ENCODE results near the gene CENPP. TPM values are rescaled to one million over a fixed set of nuclear protein-coding genes. Genes with fewer than 3 reads are reported as not detected.

CENPP gene
- total RNA-seq, 1 donor from 2014 or later, result 1.9 TPM

- Mint-ChIP-seq H3K36me3 (ENCODE audit: low read depth, unreplicated experiment) (peaks cover 26% of the 10 kb centered on the region), H3K4me3 (ENCODE audit: unreplicated experiment) (no peak overlapping the region), H3K27me3 (ENCODE audit: low read depth, unreplicated experiment) (no peaks in the 10 kb centered on the region), H3K9me3 (ENCODE audit: unreplicated experiment) (no peaks in the 10 kb centered on the region), H3K4me1 (ENCODE audit: low read depth, unreplicated experiment) (peaks cover 2% of the 10 kb centered on the region), H3K27ac (ENCODE audit: unreplicated experiment) (no peak overlapping the region)
- Histone ChIP-seq H3K27me3 (ENCODE audit: insufficient read depth, low read length) (no peaks in the 10 kb centered on the region), H3K9ac (ENCODE audit: low read length) (no peak overlapping the region), H3K4me1 (ENCODE audit: insufficient read depth, low read length) (no peaks in the 10 kb centered on the region), H2AFZ (ENCODE audit: low read depth, low read length) (no peak overlapping the region), H3K27ac (ENCODE audit: low read depth, low read length) (no peak overlapping the region), H3K9me3 (ENCODE audit: insufficient read depth, low read depth, low read length) (no peaks in the 10 kb centered on the region), H3K4me3 (ENCODE audit: insufficient read depth, low read depth, low read length) (no peak overlapping the region), H3K36me3 (ENCODE audit: insufficient read depth, low read length) (peaks cover 37% of the 10 kb centered on the region), H3K79me2 (ENCODE audit: insufficient read depth, low read length) (peaks cover 3% of the 10 kb centered on the region), H3K4me2 (ENCODE audit: low read length) (no peak overlapping the region), H4K20me1 (ENCODE audit: insufficient read depth, low read length) (peaks cover 32% of the 10 kb centered on the region)
- no peak for FAIRE-seq
- DNase-seq (ENCODE audit: low read depth), result no peak
- TF ChIP-seq EZH2 (IDR thresholded peaks at IDR 0.05; ENCODE audit: insufficient read depth, low read length) (no peak), CTCF (IDR thresholded peaks at IDR 0.05; ENCODE audit: insufficient read depth, low read depth, low read length) (no peak)
Measured at GRCh38 chr9:92637326-92637725, 311.6 kb downstream of the CENPP start.

- Histone ChIP-seq H3K4me1 (ENCODE audit: insufficient read depth, low read length) (no peaks in the 10 kb centered on the region), H3K36me3 (ENCODE audit: insufficient read depth, low read length) (peaks cover 38% of the 10 kb centered on the region), H3K9ac (ENCODE audit: low read length) (no peak overlapping the region), H4K20me1 (ENCODE audit: insufficient read depth, low read length) (peaks cover 39% of the 10 kb centered on the region), H2AFZ (ENCODE audit: low read depth, low read length) (no peak overlapping the region), H3K27me3 (ENCODE audit: insufficient read depth, low read length) (no peaks in the 10 kb centered on the region), H3K4me3 (ENCODE audit: insufficient read depth, low read depth, low read length) (no peak overlapping the region), H3K9me3 (ENCODE audit: insufficient read depth, low read depth, low read length) (no peaks in the 10 kb centered on the region), H3K27ac (ENCODE audit: low read depth, low read length) (no peak overlapping the region), H3K4me2 (ENCODE audit: low read length) (no peak overlapping the region), H3K79me2 (ENCODE audit: insufficient read depth, low read length) (peaks cover 6% of the 10 kb centered on the region)
- FAIRE-seq (no peak), DNase-seq (ENCODE audit: low read depth) (no peak)
- Mint-ChIP-seq H3K4me3 (ENCODE audit: unreplicated experiment) (no peak overlapping the region), H3K27me3 (ENCODE audit: low read depth, unreplicated experiment) (no peaks in the 10 kb centered on the region), H3K9me3 (ENCODE audit: unreplicated experiment) (no peaks in the 10 kb centered on the region), H3K36me3 (ENCODE audit: low read depth, unreplicated experiment) (peaks cover 26% of the 10 kb centered on the region), H3K4me1 (ENCODE audit: low read depth, unreplicated experiment) (peaks cover 2% of the 10 kb centered on the region), H3K27ac (ENCODE audit: unreplicated experiment) (no peak overlapping the region)
- TF ChIP-seq CTCF (IDR thresholded peaks at IDR 0.05; ENCODE audit: insufficient read depth, low read depth, low read length) (no peak), EZH2 (IDR thresholded peaks at IDR 0.05; ENCODE audit: insufficient read depth, low read length) (no peak)
Measured at GRCh38 chr9:92637886-92638620, 312.3 kb downstream of the CENPP start.

GRCh38 chr9:92638621-92639101 lies 312.9 kb downstream of the CENPP start:
- H3K9ac ChIP-seq (ENCODE audit: low read length), result no peak overlapping the region
- no peak overlapping the region for H3K4me2 ChIP-seq (ENCODE audit: low read length)
- peaks cover 45% of the 10 kb centered on the region for H4K20me1 ChIP-seq (ENCODE audit: insufficient read depth, low read length)
- no peak for TF ChIP-seq CTCF (IDR thresholded peaks at IDR 0.05; ENCODE audit: insufficient read depth, low read depth, low read length)
- TF ChIP-seq EZH2 (IDR thresholded peaks at IDR 0.05; ENCODE audit: insufficient read depth, low read length), result no peak
- no peaks in the 10 kb centered on the region for H3K27me3 ChIP-seq (ENCODE audit: insufficient read depth, low read length)
- no peak overlapping the region for H3K27ac Mint-ChIP-seq (ENCODE audit: unreplicated experiment)
- H3K4me1 Mint-ChIP-seq (ENCODE audit: low read depth, unreplicated experiment), result peaks cover 2% of the 10 kb centered on the region
- H3K9me3 Mint-ChIP-seq (ENCODE audit: unreplicated experiment), result no peaks in the 10 kb centered on the region
- FAIRE-seq, result no peak
- no peak overlapping the region for H3K27ac ChIP-seq (ENCODE audit: low read depth, low read length)
- no peaks in the 10 kb centered on the region for H3K9me3 ChIP-seq (ENCODE audit: insufficient read depth, low read depth, low read length)
- DNase-seq (ENCODE audit: low read depth), result no peak
- H2AFZ ChIP-seq (ENCODE audit: low read depth, low read length), result no peak overlapping the region
- H3K4me1 ChIP-seq (ENCODE audit: insufficient read depth, low read length), result no peaks in the 10 kb centered on the region
- H3K4me3 Mint-ChIP-seq (ENCODE audit: unreplicated experiment), result no peak overlapping the region
- H3K36me3 Mint-ChIP-seq (ENCODE audit: low read depth, unreplicated experiment), result peaks cover 26% of the 10 kb centered on the region
- no peaks in the 10 kb centered on the region for H3K27me3 Mint-ChIP-seq (ENCODE audit: low read depth, unreplicated experiment)
- H3K36me3 ChIP-seq (ENCODE audit: insufficient read depth, low read length), result peaks cover 39% of the 10 kb centered on the region
- peaks cover 6% of the 10 kb centered on the region for H3K79me2 ChIP-seq (ENCODE audit: insufficient read depth, low read length)
- no peak overlapping the region for H3K4me3 ChIP-seq (ENCODE audit: insufficient read depth, low read depth, low read length)

Measured in astrocyte (in vitro differentiated cells and primary cell).